Left ventricle myocardium inferior (tissue), 1 donor: ENCODE data around the gene CHST3. TPM values are rescaled to one million over a fixed set of nuclear protein-coding genes. Genes with fewer than 3 reads are reported as not detected.
A peak's percentile ranks its signal among the peaks of the same experiment; 100 is the strongest.

ENCODE experiments used
- DNase-seq: peaks from one replicate; pipeline ENCODE4 v3.0.0-alpha.2; 2020
- H3K27ac ChIP-seq: fragments of 200-600 bp; replicated peaks from 2 replicates; pipeline ENCODE4 v1.8.0; 2021
- H3K27me3 ChIP-seq: fragments of 200-600 bp; 2 replicates; pipeline ENCODE4 v1.8.0; 2021; ENCODE audit warnings: low read depth
- H3K36me3 ChIP-seq: fragments of 200-600 bp; 2 replicates; pipeline ENCODE4 v1.8.0; 2021
- H3K4me1 ChIP-seq: fragments of 200-600 bp; 2 replicates; pipeline ENCODE4 v1.8.0; 2021
- H3K4me3 ChIP-seq: fragments of 200-600 bp; 2 replicates; pipeline ENCODE4 v1.8.0; 2021; ENCODE audit warnings: mild to moderate bottlenecking, moderate library complexity
- H3K9me3 ChIP-seq: fragments of 200-600 bp; replicated peaks from 2 replicates; pipeline ENCODE4 v1.8.0; 2021
- CTCF ChIP-seq: fragments of 200-600 bp; IDR thresholded peaks from 2 replicates; pipeline ENCODE4 v1.8.0; 2021; ENCODE audit warnings: antibody characterized with exemption, mild to moderate bottlenecking, borderline replicate concordance
- intact Hi-C: fragments of 100-400 bp; cut with micrococcal nuclease; formaldehyde crosslinking; loops from one replicate; pipeline ENCODE4 v1.11.0; 2022
- total RNA-seq: library from RNA; stranded (reverse); fragmentation: NEBNext Ultra II Directional; extraction: Animal tissue kit (Norgen Biotek cat#: 25700); gene quantifications from one replicate; pipeline ENCODE4 v1.2.1, GENCODE V29; 2021
- donor health status: DM: no; HTN: yes; CAD: no; lungs with severe emphysema.

Gene CHST3
- total RNA-seq, 1 donor from 2014 or later = 18.0 TPM

- peaks cover 74% of the 10 kb centered on the region for H3K4me1 ChIP-seq
- H3K27ac ChIP-seq = peak overlapping the region; percentile 92
- no peak for TF ChIP-seq CTCF
- intact Hi-C loops = no loop called here
- no peak overlapping the region for H3K4me3 ChIP-seq
- DNase-seq = peak; percentile 71
- H3K27me3 ChIP-seq = no peaks in the 10 kb centered on the region
- H3K36me3 ChIP-seq = peaks cover 3% of the 10 kb centered on the region
- no peaks in the 10 kb centered on the region for H3K9me3 ChIP-seq
These were observed 52.6 kb downstream of the CHST3 start for GRCh38 chr10:72016608-72017300.

- no peak overlapping the region for H3K27ac ChIP-seq
- H3K9me3 ChIP-seq = no peaks in the 10 kb centered on the region
- no peak overlapping the region for H3K4me3 ChIP-seq
- DNase-seq = no peak
- intact Hi-C loops = no loop called here
- no peak for TF ChIP-seq CTCF
- no peaks in the 10 kb centered on the region for H3K36me3 ChIP-seq
- H3K27me3 ChIP-seq = no peaks in the 10 kb centered on the region
- H3K4me1 ChIP-seq = peaks cover 52% of the 10 kb centered on the region
These were observed 55.1 kb downstream of the CHST3 start for GRCh38 chr10:72019085-72019876.

- intact Hi-C loops = no loop called here
- Histone ChIP-seq H3K9me3 (no peaks in the 10 kb centered on the region), H3K36me3 (no peaks in the 10 kb centered on the region), H3K27ac (no peak overlapping the region), H3K4me1 (peaks cover 34% of the 10 kb centered on the region), H3K27me3 (no peaks in the 10 kb centered on the region), H3K4me3 (no peak overlapping the region)
- TF ChIP-seq CTCF = no peak
- DNase-seq = no peak
These were observed 57.0 kb downstream of the CHST3 start for GRCh38 chr10:72020914-72021809.

- intact Hi-C loops = no loop called here
- no peak overlapping the region for H3K27ac ChIP-seq
- no peak overlapping the region for H3K4me3 ChIP-seq
- no peaks in the 10 kb centered on the region for H3K27me3 ChIP-seq
- H3K36me3 ChIP-seq = no peaks in the 10 kb centered on the region
- H3K4me1 ChIP-seq = peaks cover 23% of the 10 kb centered on the region
- H3K9me3 ChIP-seq = no peaks in the 10 kb centered on the region
- DNase-seq = no peak
- TF ChIP-seq CTCF = no peak
These were observed 58.0 kb downstream of the CHST3 start for GRCh38 chr10:72022228-72022627.

- no peak for DNase-seq
- H3K27me3 ChIP-seq = no peaks in the 10 kb centered on the region
- no peak overlapping the region for H3K4me3 ChIP-seq
- H3K4me1 ChIP-seq = peaks cover 19% of the 10 kb centered on the region
- no peaks in the 10 kb centered on the region for H3K9me3 ChIP-seq
- no peak for TF ChIP-seq CTCF
- H3K36me3 ChIP-seq = no peaks in the 10 kb centered on the region
- H3K27ac ChIP-seq = no peak overlapping the region
- intact Hi-C loops = no loop called here
These were observed 60.4 kb downstream of the CHST3 start for GRCh38 chr10:72024596-72024995.
